ENCODE measurements around the gene AZIN2.

Gene AZIN2

GRCh38 chr1:33119050-33119449, 38.1 kb downstream of the AZIN2 start:
- Histone ChIP-seq H2AFZ (ENCODE audit: low read depth, low read length) (no peak overlapping the region), H3K18ac (ENCODE audit: low read depth in 1 of 2, low read length in 2 of 2) (no peak overlapping the region), H3K36me3 (ENCODE audit: control insufficient read depth in 1 of 2, insufficient read depth in 2 of 2, low read depth in 1 of 2, low read length in 2 of 2) (peaks cover 0 to 11% of the 10 kb centered on the region in 2 experiments), H2BK5ac (ENCODE audit: low read depth, low read length, poor library complexity, severe bottlenecking) (no peak overlapping the region), H3K4ac (ENCODE audit: low read depth in 1 of 2, low read length in 2 of 2) (no peak overlapping the region), H4K91ac (ENCODE audit: low read length) (no peak overlapping the region), H3K27ac (ENCODE audit: low read length, poor library complexity, severe bottlenecking) (no peak overlapping the region), H3K9ac (ENCODE audit: low read length) (no peak overlapping the region), H2BK12ac (ENCODE audit: low read length in 2 of 2) (no peak overlapping the region), H2BK120ac (ENCODE audit: low read depth, low read length) (no peak overlapping the region), H3K4me1 (ENCODE audit: control insufficient read depth, insufficient read depth, low read depth, low read length) (peaks cover 8% of the 10 kb centered on the region), H3K4me2 (ENCODE audit: low read length, poor library complexity, severe bottlenecking) (no peak overlapping the region), H2AK5ac (ENCODE audit: low read length, severe bottlenecking) (peak overlapping the region; percentile 13), H3K9me3 (ENCODE audit: control insufficient read depth, low read length) (no peaks in the 10 kb centered on the region), H3K14ac (ENCODE audit: low read length in 2 of 2) (no peak overlapping the region), H3K79me1 (replicated peaks; ENCODE audit: low read length, poor library complexity, severe bottlenecking) (no peaks in the 10 kb centered on the region), H3K27me3 (ENCODE audit: control insufficient read depth in 1 of 2, insufficient read depth in 1 of 2, low read length in 2 of 2) (no peaks in the 10 kb centered on the region), H3K23ac (ENCODE audit: low read length in 2 of 2) (no peak overlapping the region), H3K4me3 (ENCODE audit: insufficient read depth in 1 of 2, low read depth in 1 of 2, low read length in 2 of 2) (no peak overlapping the region), H4K8ac (ENCODE audit: low read length) (no peak overlapping the region), H2BK15ac (ENCODE audit: low read depth, poor library complexity, severe bottlenecking) (no peak overlapping the region)
- no peak for DNase-seq
- 91% methylated on average over 2 of the region's 2 CpGs for WGBS

GRCh38 chr1:33119532-33120217, 38.7 kb downstream of the AZIN2 start:
- H3K36me3 ChIP-seq (ENCODE audit: control insufficient read depth in 1 of 2, insufficient read depth in 2 of 2, low read depth in 1 of 2, low read length in 2 of 2): peaks cover 0 to 11% of the 10 kb centered on the region in 2 experiments
- no peak overlapping the region for H3K23ac ChIP-seq (ENCODE audit: low read length in 2 of 2)
- no peak overlapping the region for H2BK12ac ChIP-seq (ENCODE audit: low read length in 2 of 2)
- H4K8ac ChIP-seq (ENCODE audit: low read length): no peak overlapping the region
- no peak overlapping the region for H2BK15ac ChIP-seq (ENCODE audit: low read depth, poor library complexity, severe bottlenecking)
- no peak overlapping the region for H2BK120ac ChIP-seq (ENCODE audit: low read depth, low read length)
- peaks cover 8% of the 10 kb centered on the region for H3K4me1 ChIP-seq (ENCODE audit: control insufficient read depth, insufficient read depth, low read depth, low read length)
- H4K91ac ChIP-seq (ENCODE audit: low read length): no peak overlapping the region
- no peaks in the 10 kb centered on the region for H3K9me3 ChIP-seq (ENCODE audit: control insufficient read depth, low read length)
- H2AK5ac ChIP-seq (ENCODE audit: low read length, severe bottlenecking): no peak overlapping the region
- H3K4me2 ChIP-seq (ENCODE audit: low read length, poor library complexity, severe bottlenecking): no peak overlapping the region
- H3K4me3 ChIP-seq (ENCODE audit: insufficient read depth in 1 of 2, low read depth in 1 of 2, low read length in 2 of 2): no peak overlapping the region
- no peak overlapping the region for H3K27ac ChIP-seq (ENCODE audit: low read length, poor library complexity, severe bottlenecking)
- H2BK5ac ChIP-seq (ENCODE audit: low read depth, low read length, poor library complexity, severe bottlenecking): no peak overlapping the region
- no peak overlapping the region for H3K18ac ChIP-seq (ENCODE audit: low read depth in 1 of 2, low read length in 2 of 2)
- H3K14ac ChIP-seq (ENCODE audit: low read length in 2 of 2): no peak overlapping the region
- H3K79me1 ChIP-seq (replicated peaks; ENCODE audit: low read length, poor library complexity, severe bottlenecking): no peaks in the 10 kb centered on the region
- H3K4ac ChIP-seq (ENCODE audit: low read depth in 1 of 2, low read length in 2 of 2): no peak overlapping the region
- no peak for DNase-seq
- WGBS: 85% methylated on average over 16 of the region's 16 CpGs
- no peak overlapping the region for H3K9ac ChIP-seq (ENCODE audit: low read length)
- H3K27me3 ChIP-seq (ENCODE audit: control insufficient read depth in 1 of 2, insufficient read depth in 1 of 2, low read length in 2 of 2): no peaks in the 10 kb centered on the region
- no peak overlapping the region for H2AFZ ChIP-seq (ENCODE audit: low read depth, low read length)

GRCh38 chr1:33120436-33121231, 39.7 kb downstream of the AZIN2 start:
- Histone ChIP-seq H3K14ac (ENCODE audit: low read length in 2 of 2) (no peak overlapping the region), H2AFZ (ENCODE audit: low read depth, low read length) (no peak overlapping the region), H3K4ac (ENCODE audit: low read depth in 1 of 2, low read length in 2 of 2) (no peak overlapping the region), H2BK12ac (ENCODE audit: low read length in 2 of 2) (no peak overlapping the region), H3K27me3 (ENCODE audit: control insufficient read depth in 1 of 2, insufficient read depth in 1 of 2, low read length in 2 of 2) (no peaks in the 10 kb centered on the region), H3K36me3 (ENCODE audit: control insufficient read depth in 1 of 2, insufficient read depth in 2 of 2, low read depth in 1 of 2, low read length in 2 of 2) (peaks cover 3 to 11% of the 10 kb centered on the region in 2 experiments), H3K23ac (ENCODE audit: low read length in 2 of 2) (no peak overlapping the region), H2BK15ac (ENCODE audit: low read depth, poor library complexity, severe bottlenecking) (no peak overlapping the region), H4K8ac (ENCODE audit: low read length) (no peak overlapping the region), H3K18ac (ENCODE audit: low read depth in 1 of 2, low read length in 2 of 2) (no peak overlapping the region), H3K4me2 (ENCODE audit: low read length, poor library complexity, severe bottlenecking) (no peak overlapping the region), H3K9ac (ENCODE audit: low read length) (no peak overlapping the region), H3K4me3 (ENCODE audit: insufficient read depth in 1 of 2, low read depth in 1 of 2, low read length in 2 of 2) (no peak overlapping the region), H2BK120ac (ENCODE audit: low read depth, low read length) (no peak overlapping the region), H2AK5ac (ENCODE audit: low read length, severe bottlenecking) (no peak overlapping the region), H2BK5ac (ENCODE audit: low read depth, low read length, poor library complexity, severe bottlenecking) (no peak overlapping the region), H4K91ac (ENCODE audit: low read length) (no peak overlapping the region), H3K9me3 (ENCODE audit: control insufficient read depth, low read length) (no peaks in the 10 kb centered on the region), H3K4me1 (ENCODE audit: control insufficient read depth, insufficient read depth, low read depth, low read length) (peaks cover 8% of the 10 kb centered on the region), H3K79me1 (replicated peaks; ENCODE audit: low read length, poor library complexity, severe bottlenecking) (no peaks in the 10 kb centered on the region), H3K27ac (ENCODE audit: low read length, poor library complexity, severe bottlenecking) (no peak overlapping the region)
- DNase-seq: no peak
- WGBS: 89% methylated on average over 7 of the region's 8 CpGs

GRCh38 chr1:33121728-33122127, 40.8 kb downstream of the AZIN2 start:
- Histone ChIP-seq H2BK15ac (ENCODE audit: low read depth, poor library complexity, severe bottlenecking) (no peak overlapping the region), H3K4me1 (ENCODE audit: control insufficient read depth, insufficient read depth, low read depth, low read length) (peaks cover 10% of the 10 kb centered on the region), H4K8ac (ENCODE audit: low read length) (no peak overlapping the region), H3K4ac (ENCODE audit: low read depth in 1 of 2, low read length in 2 of 2) (no peak overlapping the region), H2AK5ac (ENCODE audit: low read length, severe bottlenecking) (no peak overlapping the region), H2BK5ac (ENCODE audit: low read depth, low read length, poor library complexity, severe bottlenecking) (no peak overlapping the region), H3K18ac (ENCODE audit: low read depth in 1 of 2, low read length in 2 of 2) (no peak overlapping the region), H3K79me1 (replicated peaks; ENCODE audit: low read length, poor library complexity, severe bottlenecking) (peaks cover 4% of the 10 kb centered on the region), H2AFZ (ENCODE audit: low read depth, low read length) (no peak overlapping the region), H3K14ac (ENCODE audit: low read length in 2 of 2) (no peak overlapping the region), H3K9me3 (ENCODE audit: control insufficient read depth, low read length) (no peaks in the 10 kb centered on the region), H2BK120ac (ENCODE audit: low read depth, low read length) (no peak overlapping the region), H3K27ac (ENCODE audit: low read length, poor library complexity, severe bottlenecking) (no peak overlapping the region), H3K36me3 (ENCODE audit: control insufficient read depth in 1 of 2, insufficient read depth in 2 of 2, low read depth in 1 of 2, low read length in 2 of 2) (peaks cover 3 to 11% of the 10 kb centered on the region in 2 experiments), H3K23ac (ENCODE audit: low read length in 2 of 2) (no peak overlapping the region), H4K91ac (ENCODE audit: low read length) (no peak overlapping the region), H2BK12ac (ENCODE audit: low read length in 2 of 2) (no peak overlapping the region), H3K27me3 (ENCODE audit: control insufficient read depth in 1 of 2, insufficient read depth in 1 of 2, low read length in 2 of 2) (no peaks in the 10 kb centered on the region), H3K4me2 (ENCODE audit: low read length, poor library complexity, severe bottlenecking) (no peak overlapping the region), H3K4me3 (ENCODE audit: insufficient read depth in 1 of 2, low read depth in 1 of 2, low read length in 2 of 2) (no peak overlapping the region), H3K9ac (ENCODE audit: low read length) (no peak overlapping the region)
- DNase-seq: no peak
- WGBS: 87% methylated on average over 5 of the region's 5 CpGs

Data from mesenchymal stem cell (in vitro differentiated cells and primary cell).